GM21717 (cell line): ENCODE results near the gene FIGN.

Source experiments
- ATAC-seq: cut with Tn5 transposase; IDR thresholded peaks from one replicate; pipeline ENCODE4 v1.9.1; 2021; ENCODE audit warnings: mild to moderate bottlenecking, moderate library complexity; ENCODE audit not compliant: unreplicated experiment

FIGN gene

GRCh38 chr2:163737190-163737439 lies 1.3 kb upstream of the FIGN start:
- ATAC-seq = no peak

GRCh38 chr2:163736433-163737189 lies 803 bp upstream of the FIGN start:
- no peak for ATAC-seq

DNA sequence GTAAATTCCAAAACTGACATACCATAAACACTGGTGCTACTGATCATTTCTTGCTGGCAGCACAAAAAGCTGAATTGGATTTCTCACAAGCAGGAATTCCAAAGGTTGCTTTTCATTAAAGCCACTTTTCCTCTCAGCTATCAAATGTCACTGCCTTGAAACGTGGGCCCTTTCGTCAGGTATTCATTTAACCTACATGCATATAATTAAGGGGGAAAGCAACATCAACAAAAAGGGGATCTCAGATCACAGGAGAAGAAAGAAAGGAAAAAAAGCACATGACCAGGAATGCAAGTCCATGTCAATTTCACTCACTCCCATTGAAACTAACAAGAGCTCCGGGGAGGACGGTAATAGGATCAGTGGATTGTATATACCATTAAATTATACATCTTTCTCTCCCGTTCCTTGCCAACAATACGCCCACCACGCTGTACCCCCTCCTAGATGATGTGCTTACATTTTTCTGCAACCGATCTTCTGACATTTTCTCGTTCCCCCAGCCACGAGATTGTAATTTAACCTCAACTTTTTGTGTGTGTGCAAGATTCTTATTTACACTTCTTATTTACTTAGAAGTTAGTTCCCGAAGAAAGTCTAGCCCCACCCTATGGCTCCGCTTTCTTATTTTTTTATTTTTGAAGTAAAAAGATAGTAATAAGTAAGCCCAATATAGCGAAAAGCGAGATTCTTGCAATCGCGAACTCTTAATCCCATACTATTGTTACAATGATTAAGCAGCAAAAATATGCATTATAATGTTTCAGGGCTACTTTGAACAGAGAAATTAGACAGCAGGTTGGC lies 725 bp downstream of the FIGN start:
- no peak for ATAC-seq

- no peak for ATAC-seq
Observed at GRCh38 chr2:163734401-163734800, 1.4 kb downstream of the FIGN start.

GRCh38 chr2:163733956-163734355 lies 1.9 kb downstream of the FIGN start:
- ATAC-seq = no peak

DNA sequence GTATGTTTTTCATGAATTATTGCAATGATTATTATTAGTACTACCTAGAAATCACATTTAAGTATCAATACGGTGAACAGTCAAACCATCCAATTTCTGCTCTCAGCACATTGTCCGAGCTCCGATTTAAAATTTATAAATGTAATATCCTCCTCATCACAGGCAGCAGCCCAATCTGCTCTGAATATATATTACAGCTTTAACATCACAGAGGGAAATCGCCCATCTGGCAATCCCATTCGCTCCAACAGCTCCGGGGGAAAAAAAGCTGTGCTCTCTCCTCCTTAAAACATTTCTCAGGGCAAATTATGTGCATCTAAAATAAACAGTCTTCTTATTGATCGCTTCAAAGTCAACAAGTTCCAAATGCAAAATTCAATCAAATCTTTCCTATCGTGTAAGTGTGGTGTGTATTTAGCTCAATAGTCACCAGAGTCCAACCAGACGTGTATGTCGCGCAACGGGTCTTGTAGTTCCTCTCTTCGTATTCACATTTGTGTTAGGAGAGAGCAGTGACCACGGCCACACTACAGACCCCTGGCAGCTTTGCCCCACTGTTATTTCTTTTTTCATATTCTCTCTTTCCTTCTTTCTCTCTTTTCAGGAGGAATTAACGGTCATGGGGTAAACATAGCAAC lies 2.4 kb downstream of the FIGN start:
- no peak for ATAC-seq

GRCh38 chr2:163732727-163733126 lies 3.1 kb downstream of the FIGN start:
- no peak for ATAC-seq

- no peak for ATAC-seq
Observed at GRCh38 chr2:163731735-163732134, 4.1 kb downstream of the FIGN start.

DNA sequence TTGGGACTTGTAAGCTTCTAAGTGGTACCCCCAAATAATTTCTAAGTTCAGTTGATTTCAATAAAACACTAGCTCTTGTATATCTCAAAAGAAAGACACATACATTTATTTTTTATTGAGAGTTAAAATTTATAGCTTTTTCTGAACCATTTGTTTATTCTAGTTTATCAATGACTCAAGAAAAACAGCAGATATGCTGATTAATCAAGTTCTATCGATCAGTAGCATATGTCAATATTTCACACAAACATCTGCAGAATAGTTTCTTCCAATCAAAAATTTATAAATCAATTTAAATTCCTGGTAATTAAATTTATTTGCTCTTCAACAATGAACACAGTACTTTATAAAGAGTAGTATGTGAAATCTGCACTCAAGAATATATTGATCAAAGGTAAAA lies 5.3 kb downstream of the FIGN start:
- no peak for ATAC-seq

GRCh38 chr2:163729636-163730273 lies 6.1 kb downstream of the FIGN start:
- no peak for ATAC-seq

DNA sequence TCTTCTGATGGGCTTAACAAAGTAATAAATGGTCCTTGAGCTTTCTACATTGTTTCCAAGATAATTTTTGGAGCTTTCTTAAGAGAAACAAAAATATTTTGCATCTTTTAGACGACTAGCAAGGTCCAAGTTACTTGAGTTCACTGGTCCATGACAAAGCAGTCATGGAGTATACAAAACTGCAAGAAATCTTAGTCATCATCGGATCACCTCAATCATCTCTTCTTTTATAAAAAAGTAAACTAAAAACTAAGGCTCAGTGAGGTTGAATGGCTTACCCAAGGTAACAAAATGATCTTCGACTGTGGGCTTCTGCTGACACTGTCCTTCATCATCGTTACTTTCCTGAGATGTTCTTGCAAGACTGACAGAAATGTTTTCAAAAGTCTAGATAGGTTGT lies 11.9 kb downstream of the FIGN start:
- no peak for ATAC-seq

- ATAC-seq = no peak
Observed at GRCh38 chr2:163723348-163723747, 12.5 kb downstream of the FIGN start.

GRCh38 chr2:163719331-163719730 lies 16.5 kb downstream of the FIGN start:
- no peak for ATAC-seq

- no peak for ATAC-seq
Observed at GRCh38 chr2:163717993-163718680, 17.7 kb downstream of the FIGN start.

- ATAC-seq = no peak
Observed at GRCh38 chr2:163717515-163717914, 18.3 kb downstream of the FIGN start.

- ATAC-seq = no peak
Observed at GRCh38 chr2:163716101-163716500, 19.7 kb downstream of the FIGN start.

DNA sequence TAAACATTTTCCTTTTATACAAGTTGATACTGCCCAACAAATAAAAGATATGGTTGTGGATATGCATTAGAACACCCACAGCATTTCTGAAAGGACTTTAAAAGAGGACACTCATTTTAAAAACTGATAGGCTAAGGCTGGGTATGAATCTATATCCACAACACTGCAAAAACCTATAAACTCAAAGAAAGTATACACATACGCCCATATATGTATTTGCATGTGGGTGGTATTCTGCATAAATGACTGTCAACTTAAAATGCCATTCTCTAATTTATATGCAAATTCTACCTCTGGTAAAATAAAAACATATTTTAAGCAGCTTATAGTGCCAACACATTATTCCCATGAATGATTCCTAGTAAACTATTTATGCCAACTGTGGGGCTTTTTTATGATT lies 20.1 kb downstream of the FIGN start:
- ATAC-seq = no peak

DNA sequence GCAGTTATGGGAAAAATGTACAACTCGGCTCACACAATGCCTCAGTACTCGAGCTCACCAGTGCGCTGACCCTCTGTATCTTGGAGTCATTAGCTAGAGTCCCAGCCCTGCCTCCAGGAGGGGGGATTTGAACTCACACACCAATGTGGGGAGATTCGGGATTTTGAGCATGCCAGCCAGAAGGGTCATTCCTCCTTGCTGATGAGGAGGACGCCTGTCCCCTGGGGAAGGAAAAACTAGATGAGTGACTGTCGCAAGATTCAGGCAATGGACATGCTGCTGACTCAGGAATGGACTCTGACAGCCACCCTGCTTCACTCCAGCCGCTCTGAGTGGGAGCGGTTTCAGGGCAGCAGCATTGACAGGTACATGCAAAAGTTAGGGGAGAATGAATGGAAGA lies 20.6 kb downstream of the FIGN start:
- no peak for ATAC-seq

- no peak for ATAC-seq
Observed at GRCh38 chr2:163713534-163714311, 22.1 kb downstream of the FIGN start.

- ATAC-seq = no peak
Observed at GRCh38 chr2:163711699-163712098, 24.1 kb downstream of the FIGN start.
